ENCODE data around the gene ARID1B. TPM values are rescaled to one million over a fixed set of nuclear protein-coding genes. Genes with fewer than 3 reads are reported as not detected.

The ARID1B gene
- total and polyA plus RNA-seq, 2 of the 4 experiments (the other 2 are of a cell fraction), result 14.5 to 20.1 TPM

DNA sequence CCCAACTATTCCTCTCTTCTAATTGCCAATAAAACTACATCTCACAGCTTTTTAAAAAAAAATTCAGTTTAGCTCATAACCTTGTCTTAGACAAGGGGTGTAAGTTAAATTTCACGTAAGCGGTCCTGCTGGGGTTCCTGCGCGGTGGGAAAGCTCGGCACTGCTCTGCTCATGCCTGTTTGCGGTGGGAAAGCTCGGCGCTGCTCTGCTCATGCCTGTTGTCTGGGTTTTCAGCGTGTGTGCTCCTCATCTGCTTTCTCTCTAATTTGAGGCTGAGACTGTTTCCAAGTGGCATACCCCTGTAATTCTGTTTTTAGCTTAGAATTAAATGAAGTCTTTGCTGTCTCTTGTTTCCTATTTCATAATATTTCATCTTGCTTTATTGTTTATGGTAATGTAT lies 18.6 kb downstream of the ARID1B start:
- Histone ChIP-seq H3K18ac (ENCODE audit: low read depth, low read length) (no peak overlapping the region), H4K8ac (ENCODE audit: low read depth in 2 of 2, low read length in 2 of 2) (no peak overlapping the region), H2BK15ac (ENCODE audit: low read depth, low read length) (no peak overlapping the region), H3K36me3 (ENCODE audit: control insufficient read depth, insufficient read depth, low read length) (peaks cover 2% of the 10 kb centered on the region; the same call in 1 of the 2 replicates), H3K4me1 (ENCODE audit: control insufficient read depth, insufficient read depth, low read length) (peaks cover 9% of the 10 kb centered on the region), H3K9me3 (ENCODE audit: control insufficient read depth, insufficient read depth, low read length) (no peaks in the 10 kb centered on the region), H3K9me1 (ENCODE audit: insufficient read depth, low read length) (peaks cover 26% of the 10 kb centered on the region), H2AFZ (replicated peaks; ENCODE audit: low read length, poor library complexity) (no peak overlapping the region), H3K56ac (ENCODE audit: extremely low read depth, insufficient read depth, low read length) (no peak overlapping the region), H4K20me1 (ENCODE audit: insufficient read depth, low read length) (peaks cover 84% of the 10 kb centered on the region), H3K4ac (ENCODE audit: low read depth, low read length) (no peak overlapping the region), H4K5ac (ENCODE audit: low read depth, low read length) (no peak overlapping the region), H3K9ac (ENCODE audit: low read depth, low read length) (no peak overlapping the region), H2AK5ac (ENCODE audit: low read depth, low read length) (no peak overlapping the region), H3K14ac (replicated peaks; ENCODE audit: low read depth, low read length) (no peak overlapping the region), H2AK9ac (replicated peaks; ENCODE audit: low read depth, low read length, poor library complexity) (no peak overlapping the region), H2BK5ac (ENCODE audit: low read depth, low read length, poor library complexity, severe bottlenecking) (no peak overlapping the region), H3K79me1 (ENCODE audit: low read depth in 1 of 2, low read length in 2 of 2) (peaks cover 40 to 91% of the 10 kb centered on the region in 2 experiments), H3K27ac (ENCODE audit: insufficient read depth, low read length) (no peak overlapping the region), H3K27me3 (ENCODE audit: control insufficient read depth, insufficient read depth, low read length) (no peaks in the 10 kb centered on the region), H3K4me2 (ENCODE audit: low read depth, low read length) (peak overlapping the region; percentile 61), H3K23ac (ENCODE audit: low read depth, low read length) (no peak overlapping the region), H2BK20ac (ENCODE audit: low read depth, low read length) (no peak overlapping the region), H2BK120ac (ENCODE audit: low read depth, low read length) (no peak overlapping the region), H4K91ac (ENCODE audit: insufficient read depth, low read depth, low read length) (no peak overlapping the region), H3K4me3 (ENCODE audit: insufficient read depth, low read depth, low read length) (0 out of 2 replicates have a peak overlapping the region, but pooled peaks have one; percentile 25)
- in situ Hi-C loops (cut with MboI; ENCODE audit: low sequenced_read_pairs) (no loop called here), dilution Hi-C loops (cut with HindIII; ENCODE audit: low sequenced_read_pairs, unreplicated experiment) (no loop called here), intact Hi-C loops (cut with micrococcal nuclease) (no loop called here)
- ATAC-seq (ENCODE audit: low read depth), result peak; percentile 87
- peak; percentile 15 for DNase-seq
- POLR2A ChIA-PET (ENCODE audit: unreplicated experiment), result no interaction called here
- TF ChIP-seq, protein P1, sequence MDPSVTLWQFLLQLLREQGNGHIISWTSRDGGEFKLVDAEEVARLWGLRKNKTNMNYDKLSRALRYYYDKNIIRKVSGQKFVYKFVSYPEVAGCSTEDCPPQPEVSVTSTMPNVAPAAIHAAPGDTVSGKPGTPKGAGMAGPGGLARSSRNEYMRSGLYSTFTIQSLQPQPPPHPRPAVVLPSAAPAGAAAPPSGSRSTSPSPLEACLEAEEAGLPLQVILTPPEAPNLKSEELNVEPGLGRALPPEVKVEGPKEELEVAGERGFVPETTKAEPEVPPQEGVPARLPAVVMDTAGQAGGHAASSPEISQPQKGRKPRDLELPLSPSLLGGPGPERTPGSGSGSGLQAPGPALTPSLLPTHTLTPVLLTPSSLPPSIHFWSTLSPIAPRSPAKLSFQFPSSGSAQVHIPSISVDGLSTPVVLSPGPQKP (IDR thresholded peaks at IDR 0.05; ENCODE audit: borderline replicate concordance, low read depth, low read length), result no peak
- no peak for TF ChIP-seq RAD21 (IDR thresholded peaks at IDR 0.05; ENCODE audit: low read length)
- no peak for TF ChIP-seq MAFK (IDR thresholded peaks at IDR 0.05; ENCODE audit: low read depth, low read length)
- TF ChIP-seq CHD1 (IDR thresholded peaks at IDR 0.05; ENCODE audit: low read depth, low read length), result no peak
- no peak for TF ChIP-seq MAZ (IDR thresholded peaks at IDR 0.05; ENCODE audit: borderline replicate concordance, low read depth, low read length)
- TF ChIP-seq FOS (IDR thresholded peaks at IDR 0.05; ENCODE audit: low read depth, low read length), result no peak
- WGBS, 2 experiments (ENCODE audit: extremely low coverage in 2 of 2, insufficient read length in 1 of 2), result 58% methylated on average over 8 of the region's 9 CpGs; no CpG with 5 or more reads in 1 of the 2 experiments
- no TSS peak for BruUV-seq (replicated peaks)
- CTCF ChIA-PET, result interaction anchor here (0.9 to 1.1 kb wide), 2 partner anchors 9 to 15 kb away, joined by 3 read pairs; no protein-coding TSS in a partner anchor

All from IMR-90 (cell line).